A549 (cell line): ENCODE measurements around the gene UFSP2. TPM values are rescaled to one million over a fixed set of nuclear protein-coding genes. Genes with fewer than 3 reads are reported as not detected.
A peak's percentile ranks its signal among the peaks of the same experiment; 100 is the strongest.

ENCODE experiments used
- ATAC-seq, 2 experiments: fragments of 200-7000 bp in 1 of 2; fragments of >200 bp in 1 of 2; cut with Nextera tagmentation in 1 of 2; cut with Tn5 transposase in 1 of 2; 3 replicates each; pipeline versions ENCODE4 v1.8.0 to v1.9.1; 2018 to 2020; ENCODE audit warnings: mild to moderate bottlenecking in 1 of 2, moderate library complexity in 1 of 2
- CTCF ChIA-PET: fragments of 300-600 bp; sonication (Branson Sonifier 250); formaldehyde crosslinking; extraction: SDS; loops from one replicate; lab custom pipeline; 2021; ENCODE audit warnings: antibody characterized with exemption, inconsistent platforms; lab: Yijun Ruan, JAX
- POLR2A ChIA-PET: fragments of 350-600 bp; formaldehyde crosslinking; extraction: SDS; loops from one replicate; lab custom pipeline; 2021; ENCODE audit warnings: antibody characterized with exemption, inconsistent platforms; lab: Yijun Ruan, JAX
- DNase-seq, 2 experiments: peaks; one replicate each; pipeline versions ENCODE4 v3.0.0 to v3.0.0-alpha.2; 2011 to 2016; ENCODE audit warnings: low read depth in 1 of 2, low spot score in 1 of 2
- FAIRE-seq: peaks from 2 replicates; lab custom pipeline; 2011; peaks lifted over from hg19 to GRCh38; lab: Jason Lieb, UNC
- H3K27ac ChIP-seq, 2 experiments: fragments of >200 bp; sonication (Bioruptor Twin); formaldehyde crosslinking; 3 replicates each; pipeline ENCODE4 v1.5.1; 2016 to 2017
- H3K4me1 ChIP-seq: fragments of >200 bp; sonication (Bioruptor Twin); formaldehyde crosslinking; 3 replicates; pipeline ENCODE4 v1.6.1; 2016
- H3K4me2 ChIP-seq: fragments of >200 bp; sonication (Bioruptor Twin); formaldehyde crosslinking; 3 replicates; pipeline ENCODE4 v1.6.1; 2016
- H3K4me3 ChIP-seq: fragments of >200 bp; sonication (Bioruptor Twin); formaldehyde crosslinking; 3 replicates; pipeline ENCODE4 v1.5.1; 2016
- H3K9me3 ChIP-seq: fragments of >200 bp; sonication (Bioruptor Twin); formaldehyde crosslinking; 3 replicates; pipeline ENCODE4 v1.6.1; 2016
- BCL3 ChIP-seq: fragments of >200 bp; sonication (Bioruptor Twin); formaldehyde crosslinking; IDR thresholded peaks from 3 replicates; pipeline ENCODE4 v1.6.1; 2016
- BHLHE40 ChIP-seq: IDR thresholded peaks from 2 replicates; pipeline ENCODE4 v1.6.1; 2012; ENCODE audit warnings: low read depth, low read length, inconsistent platforms
- CBX2 ChIP-seq: fragments of 200-600 bp; sonication (generic); IDR thresholded peaks from 2 replicates; pipeline ENCODE4 v1.6.1; 2016; ENCODE audit warnings: low read depth, mild to moderate bottlenecking, borderline replicate concordance
- CBX8 ChIP-seq: fragments of 200-600 bp; sonication (generic); IDR thresholded peaks from 2 replicates; pipeline ENCODE4 v1.6.1; 2016
- CEBPB ChIP-seq, 2 experiments: fragments of >200 bp in 1 of 2; sonication (Bioruptor Twin) in 1 of 2; formaldehyde crosslinking in 1 of 2; IDR thresholded peaks; 2 replicates each; pipeline ENCODE4 v1.6.1; 2012 to 2016
- CHD2 ChIP-seq: fragments of 150-350 bp; IDR thresholded peaks from 2 replicates; pipeline ENCODE4 v1.6.1; 2014; ENCODE audit warnings: low read length; ENCODE audit not compliant: partially characterized antibody
- EP300 ChIP-seq, 2 experiments: fragments of >200 bp; sonication (Bioruptor Twin); formaldehyde crosslinking; IDR thresholded peaks; 2 replicates in 1 of 2; 3 replicates in 1 of 2; pipeline ENCODE4 v1.6.1; 2016 to 2017
- HMGXB4 ChIP-seq: fragments of 250-450 bp; sonication (Bioruptor Pico); IDR thresholded peaks from 2 replicates; pipeline ENCODE4 v1.5.0; 2021; ENCODE audit warnings: mild to moderate bottlenecking, moderate library complexity, borderline replicate concordance
- HOXB13 ChIP-seq: fragments of 250-450 bp; sonication (Bioruptor Pico); IDR thresholded peaks from 2 replicates; pipeline ENCODE4 v1.5.0; 2020; ENCODE audit warnings: low read depth, mild to moderate bottlenecking, moderate library complexity
- HOXB5 ChIP-seq: fragments of 250-450 bp; sonication (Bioruptor Pico); IDR thresholded peaks from 2 replicates; pipeline ENCODE4 v1.5.0; 2020; ENCODE audit warnings: mild to moderate bottlenecking, moderate library complexity
- JUN ChIP-seq, 2 experiments: fragments of >200 bp; sonication (Bioruptor Twin); formaldehyde crosslinking; IDR thresholded peaks; 2 replicates in 1 of 2; 3 replicates in 1 of 2; pipeline ENCODE4 v1.6.1; 2016 to 2017
- JUNB ChIP-seq: fragments of >200 bp; sonication (Bioruptor Twin); formaldehyde crosslinking; IDR thresholded peaks from 2 replicates; pipeline ENCODE4 v1.6.1; 2016
- MAX ChIP-seq: IDR thresholded peaks from 2 replicates; pipeline ENCODE4 v1.6.1; 2012
- MAZ ChIP-seq: fragments of 150-350 bp; IDR thresholded peaks from 2 replicates; pipeline ENCODE4 v1.6.1; 2014; ENCODE audit warnings: antibody characterized with exemption, low read depth, low read length, borderline replicate concordance
- MYC ChIP-seq: IDR thresholded peaks from 2 replicates; pipeline ENCODE4 v1.6.1; 2012; ENCODE audit warnings: mild to moderate bottlenecking, inconsistent platforms, low read length, improper control_type of control experiment, borderline replicate concordance
- NR3C1 ChIP-seq: fragments of >200 bp; sonication (Bioruptor Twin); formaldehyde crosslinking; IDR thresholded peaks from 3 replicates; pipeline ENCODE4 v1.6.1; 2017
- RFX5 ChIP-seq: fragments of 450-650 bp; IDR thresholded peaks from 2 replicates; pipeline ENCODE4 v1.7.1; 2014; ENCODE audit warnings: antibody characterized with exemption, mild to moderate bottlenecking, moderate library complexity
- SMC3 ChIP-seq: fragments of >200 bp; sonication (Bioruptor Twin); formaldehyde crosslinking; IDR thresholded peaks from 3 replicates; pipeline ENCODE4 v1.6.1; 2018; ENCODE audit warnings: inconsistent platforms
- SREBF2 ChIP-seq: fragments of 450-650 bp; IDR thresholded peaks from 2 replicates; pipeline ENCODE4 v1.6.1; 2014; ENCODE audit warnings: mild to moderate bottlenecking, moderate library complexity
- ZFP36 ChIP-seq: fragments of 450-650 bp; IDR thresholded peaks from 2 replicates; pipeline ENCODE4 v1.6.1; 2014; ENCODE audit warnings: borderline replicate concordance; ENCODE audit not compliant: partially characterized antibody
- ZNF302 ChIP-seq: fragments of 250-450 bp; sonication (Bioruptor Pico); IDR thresholded peaks from 2 replicates; pipeline ENCODE4 v1.9.0; 2021; ENCODE audit warnings: inconsistent platforms, mild to moderate bottlenecking, moderate library complexity
- WGBS: methylation state at CpG from one replicate; pipeline ENCODE4 v1.1.6; 2017; ENCODE audit errors: missing lambda C conversion rate; 5-methylcytosine and 5-hydroxymethylcytosine counted together
- polyA plus RNA-seq, 4 experiments: library from polyadenylated mRNA; depleted of rRNA in 3 of 4; stranded (reverse); fragments of >200 nt; fragmentation: RNase III in 1 of 4; extraction: RNeasy Plus Mini Kit Qiagen cat#74134 plus additional on column Dnase treatment in 1 of 4; gene quantifications; 2 replicates in 3 of 4; 3 replicates in 1 of 4; pipeline ENCODE4 v1.2.3, GENCODE V29; 2011 to 2017
- TF ChIP-seq, protein P1 (sequence below): IDR thresholded peaks from 2 replicates; pipeline ENCODE4 v1.6.1; 2012
- TF ChIP-seq, protein P2 (sequence below): IDR thresholded peaks from 2 replicates; pipeline ENCODE4 v1.6.1; 2012; ENCODE audit warnings: low read depth, borderline replicate concordance
- TF ChIP-seq, protein P3 (sequence below): fragments of 450-650 bp; IDR thresholded peaks from 2 replicates; pipeline ENCODE4 v1.6.1; 2014; ENCODE audit warnings: antibody characterized with exemption

The UFSP2 gene
- polyA plus RNA-seq, 2 of the 4 experiments (the other 2 are of a cell fraction) = 15.1 to 35.7 TPM

DNA sequence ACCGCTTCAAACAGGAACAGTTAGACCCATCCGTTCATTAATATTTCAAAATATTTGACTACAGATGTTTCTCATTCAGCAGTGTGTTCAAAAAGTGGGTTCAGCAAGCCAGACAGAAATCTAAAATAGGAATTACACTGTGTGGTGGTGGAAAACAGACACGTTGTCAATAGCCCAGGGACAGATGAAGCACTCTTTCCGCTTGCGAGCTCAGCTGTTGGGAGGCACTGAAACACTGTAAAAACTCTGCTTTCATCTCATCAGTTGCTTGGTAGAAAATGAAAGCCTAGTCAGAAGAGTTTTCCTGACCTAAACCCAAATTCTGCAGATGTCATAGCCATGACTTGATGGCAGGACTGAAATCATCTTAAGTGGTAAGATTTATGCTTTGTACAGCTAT, 68.6 kb downstream of the UFSP2 start:
- TF ChIP-seq, protein P1, sequence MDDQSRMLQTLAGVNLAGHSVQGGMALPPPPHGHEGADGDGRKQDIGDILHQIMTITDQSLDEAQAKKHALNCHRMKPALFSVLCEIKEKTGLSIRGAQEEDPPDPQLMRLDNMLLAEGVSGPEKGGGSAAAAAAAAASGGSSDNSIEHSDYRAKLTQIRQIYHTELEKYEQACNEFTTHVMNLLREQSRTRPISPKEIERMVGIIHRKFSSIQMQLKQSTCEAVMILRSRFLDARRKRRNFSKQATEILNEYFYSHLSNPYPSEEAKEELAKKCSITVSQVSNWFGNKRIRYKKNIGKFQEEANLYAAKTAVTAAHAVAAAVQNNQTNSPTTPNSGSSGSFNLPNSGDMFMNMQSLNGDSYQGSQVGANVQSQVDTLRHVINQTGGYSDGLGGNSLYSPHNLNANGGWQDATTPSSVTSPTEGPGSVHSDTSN = no peak
- no peak for TF ChIP-seq SREBF2
- TF ChIP-seq JUN (IDR thresholded peaks at IDR 0.05) = no peak
- TF ChIP-seq MAX = no peak
- no peak for TF ChIP-seq HOXB5
- no peak for TF ChIP-seq MAZ
- no peak for TF ChIP-seq CHD2
- TF ChIP-seq JUNB = no peak
- no peak for TF ChIP-seq NR3C1
- FAIRE-seq (no peak), DNase-seq (no peak), ATAC-seq (no peak)
- H3K4me3 ChIP-seq = no peak overlapping the region
- peaks cover 26% of the 10 kb centered on the region for H3K4me1 ChIP-seq
- ChIA-PET CTCF (no interaction called here), POLR2A (interaction anchor here (0.6 kb wide), 2 partner anchors 39 to 74 kb away, joined by 3 to 4 read pairs; partner anchors contain the start of gene LRP2BP)
- no peak overlapping the region for H3K4me2 ChIP-seq
- no peaks in the 10 kb centered on the region for H3K9me3 ChIP-seq
- peak overlapping the region in 1 of 2 experiments; percentile 70; a peak in 3 of 6 replicates for H3K27ac ChIP-seq
- WGBS = 95% methylated on average over 5 of the region's 5 CpGs

- no peak overlapping the region for H3K27ac ChIP-seq
- ATAC-seq (no peak), DNase-seq (no peak), FAIRE-seq (no peak)
- H3K4me1 ChIP-seq = peaks cover under 1% of the 10 kb centered on the region; the same call in 2 of the 3 replicates
- CTCF ChIA-PET = interaction anchor here (0.6 to 1.2 kb wide), 3 partner anchors 18 to 48 kb away, joined by 3 read pairs; no protein-coding TSS in a partner anchor
- no peak overlapping the region for H3K4me2 ChIP-seq
- H3K4me3 ChIP-seq = no peak overlapping the region
- POLR2A ChIA-PET = interaction anchor here (2.2 kb wide), 1 partner anchor 43 kb away, joined by 5 read pairs; the partner anchor contains the start of gene LRP2BP
- TF ChIP-seq, protein P2, sequence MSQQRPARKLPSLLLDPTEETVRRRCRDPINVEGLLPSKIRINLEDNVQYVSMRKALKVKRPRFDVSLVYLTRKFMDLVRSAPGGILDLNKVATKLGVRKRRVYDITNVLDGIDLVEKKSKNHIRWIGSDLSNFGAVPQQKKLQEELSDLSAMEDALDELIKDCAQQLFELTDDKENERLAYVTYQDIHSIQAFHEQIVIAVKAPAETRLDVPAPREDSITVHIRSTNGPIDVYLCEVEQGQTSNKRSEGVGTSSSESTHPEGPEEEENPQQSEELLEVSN = no peak
- TF ChIP-seq, protein P1 = no peak
- TF ChIP-seq EP300 (IDR thresholded peaks at IDR 0.05) = no peak
- no peak for TF ChIP-seq MAX
- TF ChIP-seq BCL3 = no peak
- no peak for TF ChIP-seq ZNF302 (CRISPR knock-in tag)
- TF ChIP-seq RFX5 = no peak
- no peaks in the 10 kb centered on the region for H3K9me3 ChIP-seq
- 96% methylated on average over 1 of the region's 2 CpGs for WGBS
Observed at GRCh38 chr4:185352741-185353140, 73.0 kb downstream of the UFSP2 start.

DNA sequence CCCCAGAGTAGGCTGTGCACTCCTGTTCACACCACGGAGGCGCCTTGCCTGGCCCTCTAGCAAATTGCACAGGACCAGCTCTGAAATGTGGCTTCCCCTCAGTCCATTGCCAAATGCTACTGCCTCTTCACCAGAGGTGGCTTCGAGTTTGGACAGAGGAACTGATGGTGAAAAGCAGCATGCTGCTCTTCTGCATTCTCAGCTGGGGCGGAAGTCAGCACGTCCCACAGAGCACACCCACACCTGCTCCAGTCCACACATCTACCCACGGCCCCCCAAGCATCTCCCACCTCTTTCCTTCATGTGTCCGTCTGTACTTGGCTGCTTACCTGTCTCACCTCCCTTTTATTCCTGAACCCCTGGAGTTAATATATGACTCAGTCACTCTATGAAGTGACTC, 73.6 kb downstream of the UFSP2 start:
- 71% methylated on average over 7 of the region's 7 CpGs for WGBS
- Histone ChIP-seq H3K4me2 (no peak overlapping the region), H3K9me3 (no peaks in the 10 kb centered on the region), H3K27ac (no peak overlapping the region), H3K4me3 (no peak overlapping the region), H3K4me1 (no peaks in the 10 kb centered on the region)
- ATAC-seq (no peak), DNase-seq (no peak), FAIRE-seq (no peak)
- ChIA-PET POLR2A (interaction anchor here (2.2 kb wide), 1 partner anchor 43 kb away, joined by 5 read pairs; the partner anchor contains the start of gene LRP2BP), CTCF (interaction anchor here (1.1 to 1.2 kb wide), 2 partner anchors 42 to 47 kb away, joined by 3 read pairs; no protein-coding TSS in a partner anchor)
- no peak for TF ChIP-seq HMGXB4 (CRISPR knock-in tag)
- TF ChIP-seq MYC = no peak
- TF ChIP-seq SMC3 = no peak
- TF ChIP-seq CBX8 = no peak
- no peak for TF ChIP-seq NR3C1
- TF ChIP-seq CEBPB (IDR thresholded peaks at IDR 0.05) = no peak
- TF ChIP-seq BCL3 = no peak
- TF ChIP-seq HOXB13 (CRISPR knock-in tag) = no peak
- no peak for TF ChIP-seq ZFP36
- no peak for TF ChIP-seq EP300 (IDR thresholded peaks at IDR 0.05)
- no peak for TF ChIP-seq CHD2
- no peak for TF ChIP-seq CBX2
- TF ChIP-seq BHLHE40 = no peak
- TF ChIP-seq, protein P3, sequence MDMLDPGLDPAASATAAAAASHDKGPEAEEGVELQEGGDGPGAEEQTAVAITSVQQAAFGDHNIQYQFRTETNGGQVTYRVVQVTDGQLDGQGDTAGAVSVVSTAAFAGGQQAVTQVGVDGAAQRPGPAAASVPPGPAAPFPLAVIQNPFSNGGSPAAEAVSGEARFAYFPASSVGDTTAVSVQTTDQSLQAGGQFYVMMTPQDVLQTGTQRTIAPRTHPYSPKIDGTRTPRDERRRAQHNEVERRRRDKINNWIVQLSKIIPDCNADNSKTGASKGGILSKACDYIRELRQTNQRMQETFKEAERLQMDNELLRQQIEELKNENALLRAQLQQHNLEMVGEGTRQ = no peak
